Activated T-helper 1 cell treated with anti-CD3 and anti-CD28 coated beads, Interleukin-12 subunit alpha, Interleukin-12 subunit beta, Interleukin-2, Interleukin-4 antibody, amounts not matched to agents 30 ng/mL and 10 ng/mL and 1 ng/mL, durations not matched to agents 14 hours and 24 hours and 36 hours (primary cell): ENCODE measurements around the gene VAC14. TPM values are rescaled to one million over a fixed set of nuclear protein-coding genes. Genes with fewer than 3 reads are reported as not detected.

Experiments used
- DNase-seq: peaks from one replicate; pipeline ENCODE4 v3.0.0; 2021; ENCODE audit warnings: low spot score
- H3K27ac Mint-ChIP-seq: one replicate; pipeline ENCODE4 v1.8.0; 2021; ENCODE audit warnings: mild to moderate bottlenecking, mixed read lengths
- H3K27me3 Mint-ChIP-seq: one replicate; pipeline ENCODE4 v1.8.0; 2022; ENCODE audit warnings: mild to moderate bottlenecking, moderate library complexity, mixed read lengths; ENCODE audit not compliant: insufficient read depth
- H3K36me3 Mint-ChIP-seq: one replicate; pipeline ENCODE4 v1.8.0; 2021; ENCODE audit warnings: low read depth, mixed read lengths
- H3K4me1 Mint-ChIP-seq: one replicate; pipeline ENCODE4 v1.8.0; 2021; ENCODE audit warnings: low read depth, mixed read lengths
- H3K4me3 Mint-ChIP-seq: one replicate; pipeline ENCODE4 v1.8.0; 2021; ENCODE audit warnings: mild to moderate bottlenecking, moderate library complexity, mixed read lengths
- H3K9me3 Mint-ChIP-seq: one replicate; pipeline ENCODE4 v1.8.0; 2021; ENCODE audit warnings: mixed read lengths
- intact Hi-C: fragments of 100-400 bp; cut with micrococcal nuclease; formaldehyde crosslinking; loops from one replicate; pipeline ENCODE4 v1.15.1; 2024
- total RNA-seq: library from RNA; stranded (reverse); gene quantifications from 2 replicates; pipeline ENCODE4 v1.2.3, GENCODE V29; 2022

The VAC14 gene
- total RNA-seq, 1 donor from 2014 or later: 37.5 TPM

- no peak overlapping the region for H3K27ac Mint-ChIP-seq
- DNase-seq: no peak
- H3K4me3 Mint-ChIP-seq: no peak overlapping the region
- intact Hi-C loops: loop anchor here (5.0 to 10.0 kb wide), 2 partner anchors 330 to 622 kb away; partner anchors contain the start of gene PDPR
- no peaks in the 10 kb centered on the region for H3K9me3 Mint-ChIP-seq
- H3K27me3 Mint-ChIP-seq: no peaks in the 10 kb centered on the region
- peaks cover 20% of the 10 kb centered on the region for H3K36me3 Mint-ChIP-seq
- H3K4me1 Mint-ChIP-seq: peaks cover 36% of the 10 kb centered on the region
Measured at GRCh38 chr16:70734522-70735095, 66.3 kb downstream of the VAC14 start.

GRCh38 chr16:70730944-70731343, 70.0 kb downstream of the VAC14 start:
- Mint-ChIP-seq H3K27ac (no peak overlapping the region), H3K4me1 (peaks cover 6% of the 10 kb centered on the region), H3K27me3 (no peaks in the 10 kb centered on the region), H3K36me3 (peaks cover 20% of the 10 kb centered on the region), H3K9me3 (no peaks in the 10 kb centered on the region), H3K4me3 (no peak overlapping the region)
- no peak for DNase-seq
- intact Hi-C loops: loop anchor here (10.0 kb wide), 1 partner anchor 326 kb away; no protein-coding TSS in a partner anchor

- H3K36me3 Mint-ChIP-seq: peaks cover 20% of the 10 kb centered on the region
- H3K9me3 Mint-ChIP-seq: no peaks in the 10 kb centered on the region
- H3K27ac Mint-ChIP-seq: no peak overlapping the region
- intact Hi-C loops: loop anchor here (10.0 kb wide), 1 partner anchor 325 kb away; no protein-coding TSS in a partner anchor
- peaks cover 5% of the 10 kb centered on the region for H3K4me1 Mint-ChIP-seq
- no peak for DNase-seq
- H3K27me3 Mint-ChIP-seq: no peaks in the 10 kb centered on the region
- H3K4me3 Mint-ChIP-seq: no peak overlapping the region
Measured at GRCh38 chr16:70730031-70730430, 70.9 kb downstream of the VAC14 start.

GRCh38 chr16:70729292-70729691, 71.7 kb downstream of the VAC14 start:
- intact Hi-C loops: no loop called here
- Mint-ChIP-seq H3K27ac (no peak overlapping the region), H3K4me1 (no peaks in the 10 kb centered on the region), H3K36me3 (peaks cover 15% of the 10 kb centered on the region), H3K27me3 (no peaks in the 10 kb centered on the region), H3K9me3 (no peaks in the 10 kb centered on the region), H3K4me3 (no peak overlapping the region)
- no peak for DNase-seq

- H3K36me3 Mint-ChIP-seq: peaks cover 15% of the 10 kb centered on the region
- no peak overlapping the region for H3K27ac Mint-ChIP-seq
- no peak overlapping the region for H3K4me3 Mint-ChIP-seq
- no peaks in the 10 kb centered on the region for H3K4me1 Mint-ChIP-seq
- no peaks in the 10 kb centered on the region for H3K9me3 Mint-ChIP-seq
- no peak for DNase-seq
- no peaks in the 10 kb centered on the region for H3K27me3 Mint-ChIP-seq
- intact Hi-C loops: no loop called here
Measured at GRCh38 chr16:70728150-70728549, 72.8 kb downstream of the VAC14 start.

GRCh38 chr16:70726892-70727361, 74.0 kb downstream of the VAC14 start:
- Mint-ChIP-seq H3K36me3 (peaks cover 14% of the 10 kb centered on the region), H3K27me3 (no peaks in the 10 kb centered on the region), H3K27ac (no peak overlapping the region), H3K4me1 (no peaks in the 10 kb centered on the region), H3K4me3 (no peak overlapping the region), H3K9me3 (no peaks in the 10 kb centered on the region)
- intact Hi-C loops: no loop called here
- no peak for DNase-seq

GRCh38 chr16:70725912-70726828, 74.8 kb downstream of the VAC14 start:
- no peak overlapping the region for H3K27ac Mint-ChIP-seq
- H3K27me3 Mint-ChIP-seq: no peaks in the 10 kb centered on the region
- no peak for DNase-seq
- no peak overlapping the region for H3K4me3 Mint-ChIP-seq
- intact Hi-C loops: no loop called here
- peaks cover 1% of the 10 kb centered on the region for H3K4me1 Mint-ChIP-seq
- no peaks in the 10 kb centered on the region for H3K9me3 Mint-ChIP-seq
- peaks cover 13% of the 10 kb centered on the region for H3K36me3 Mint-ChIP-seq

GRCh38 chr16:70725024-70725911, 75.7 kb downstream of the VAC14 start:
- H3K27ac Mint-ChIP-seq: no peak overlapping the region
- no peak for DNase-seq
- H3K4me1 Mint-ChIP-seq: peaks cover 11% of the 10 kb centered on the region
- intact Hi-C loops: no loop called here
- H3K9me3 Mint-ChIP-seq: no peaks in the 10 kb centered on the region
- H3K36me3 Mint-ChIP-seq: peaks cover 10% of the 10 kb centered on the region
- no peaks in the 10 kb centered on the region for H3K27me3 Mint-ChIP-seq
- H3K4me3 Mint-ChIP-seq: no peak overlapping the region

- H3K4me3 Mint-ChIP-seq: no peak overlapping the region
- H3K9me3 Mint-ChIP-seq: no peaks in the 10 kb centered on the region
- H3K27ac Mint-ChIP-seq: no peak overlapping the region
- intact Hi-C loops: no loop called here
- H3K36me3 Mint-ChIP-seq: peaks cover 6% of the 10 kb centered on the region
- H3K27me3 Mint-ChIP-seq: no peaks in the 10 kb centered on the region
- DNase-seq: no peak
- H3K4me1 Mint-ChIP-seq: peaks cover 11% of the 10 kb centered on the region
Measured at GRCh38 chr16:70724146-70725023, 76.6 kb downstream of the VAC14 start.

GRCh38 chr16:70723740-70724145, 77.2 kb downstream of the VAC14 start:
- intact Hi-C loops: no loop called here
- no peak overlapping the region for H3K4me3 Mint-ChIP-seq
- peaks cover 11% of the 10 kb centered on the region for H3K4me1 Mint-ChIP-seq
- H3K27me3 Mint-ChIP-seq: no peaks in the 10 kb centered on the region
- DNase-seq: no peak
- H3K9me3 Mint-ChIP-seq: no peaks in the 10 kb centered on the region
- no peak overlapping the region for H3K27ac Mint-ChIP-seq
- peaks cover 6% of the 10 kb centered on the region for H3K36me3 Mint-ChIP-seq

- intact Hi-C loops: no loop called here
- H3K4me3 Mint-ChIP-seq: no peak overlapping the region
- peaks cover 11% of the 10 kb centered on the region for H3K4me1 Mint-ChIP-seq
- H3K27me3 Mint-ChIP-seq: no peaks in the 10 kb centered on the region
- H3K27ac Mint-ChIP-seq: peak overlapping the region; percentile 65
- peaks cover 6% of the 10 kb centered on the region for H3K36me3 Mint-ChIP-seq
- no peak for DNase-seq
- no peaks in the 10 kb centered on the region for H3K9me3 Mint-ChIP-seq
Measured at GRCh38 chr16:70721202-70721963, 79.6 kb downstream of the VAC14 start.
